ENCODE data around the gene KLKB1. TPM values are rescaled to one million over a fixed set of nuclear protein-coding genes. Genes with fewer than 3 reads are reported as not detected.

Gene KLKB1
- total RNA-seq, 1 experiment from 2014 or later = not detected

DNA sequence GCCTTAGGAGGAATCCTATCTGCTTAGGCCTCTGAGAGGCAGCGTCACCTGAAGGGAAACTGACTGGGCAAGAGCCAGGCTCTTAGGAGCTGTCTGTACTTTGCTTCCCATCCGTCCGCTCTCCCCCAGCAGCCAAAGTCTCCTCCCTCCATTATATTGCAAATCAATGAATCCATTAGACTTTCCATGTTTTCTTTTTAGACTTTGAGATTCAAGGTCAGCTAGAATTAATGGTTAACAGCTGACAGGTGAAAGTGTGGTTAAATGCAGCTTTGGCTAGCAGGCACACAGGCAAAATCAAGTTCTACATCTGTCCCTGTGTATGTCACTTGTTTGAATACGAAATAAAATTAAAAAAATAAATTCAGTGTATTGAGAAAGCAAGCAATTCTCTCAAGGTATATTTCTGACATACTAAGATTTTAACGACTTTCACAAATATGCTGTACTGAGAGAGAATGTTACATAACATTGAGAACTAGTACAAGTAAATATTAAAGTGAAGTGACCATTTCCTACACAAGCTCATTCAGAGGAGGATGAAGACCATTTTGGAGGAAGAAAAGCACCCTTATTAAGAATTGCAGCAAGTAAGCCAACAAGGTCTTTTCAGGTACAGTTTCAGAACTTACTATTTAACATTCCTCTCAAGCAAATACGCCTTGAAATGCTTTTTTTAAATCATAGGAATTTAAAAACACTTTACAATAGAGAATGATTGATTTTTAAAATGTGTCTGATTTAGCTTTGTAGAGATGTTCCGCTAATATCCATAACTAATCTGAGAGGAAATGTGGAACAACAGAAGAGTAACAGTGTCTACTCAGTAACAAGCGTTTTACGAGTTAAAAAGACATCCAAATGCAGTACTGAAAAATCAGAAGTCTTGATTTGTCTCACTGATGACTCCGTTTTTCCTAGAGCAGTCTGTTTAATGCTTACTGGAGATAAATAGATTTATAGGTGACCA lies 38.7 kb downstream of the KLKB1 start, which contains the start of gene F11:
Gene F11 (plus strand): TSS at position 507 of the 970 bp plus-strand sequence. CDS start 948 bp downstream, outside the sequence.
- ChIA-PET CTCF (no interaction called here), POLR2A (no interaction called here)
- Histone ChIP-seq H3K9me3 (no peaks in the 10 kb centered on the region), H3K4me1 (no peaks in the 10 kb centered on the region), H3K27me3 (replicated peaks; ENCODE audit: control insufficient read depth, insufficient read depth, low read length) (no peaks in the 10 kb centered on the region), H3K36me3 (ENCODE audit: control insufficient read depth, insufficient read depth, low read length) (no peaks in the 10 kb centered on the region), H3K4me3 (ENCODE audit: low read depth, low read length) (no peak within 1 kb of the TSS)
- H3K36me3 Mint-ChIP-seq (ENCODE audit: insufficient read depth, unreplicated experiment) = no peaks in the 10 kb centered on the region
- H3K9me3 Mint-ChIP-seq (ENCODE audit: unreplicated experiment) = no peaks in the 10 kb centered on the region
- no peak for DNase-seq
- BruUV-seq (replicated peaks) = no TSS peak
- H3K27me3 Mint-ChIP-seq (ENCODE audit: insufficient read depth, unreplicated experiment) = peaks cover 11% of the 10 kb centered on the region
- no peak within 1 kb of the TSS for H3K4me3 Mint-ChIP-seq (ENCODE audit: unreplicated experiment)
- intact Hi-C loops (cut with micrococcal nuclease; ENCODE audit: unreplicated experiment) = no loop called here
- no peaks in the 10 kb centered on the region for H3K4me1 Mint-ChIP-seq (ENCODE audit: low read depth, unreplicated experiment)
- TF ChIP-seq, protein P1, sequence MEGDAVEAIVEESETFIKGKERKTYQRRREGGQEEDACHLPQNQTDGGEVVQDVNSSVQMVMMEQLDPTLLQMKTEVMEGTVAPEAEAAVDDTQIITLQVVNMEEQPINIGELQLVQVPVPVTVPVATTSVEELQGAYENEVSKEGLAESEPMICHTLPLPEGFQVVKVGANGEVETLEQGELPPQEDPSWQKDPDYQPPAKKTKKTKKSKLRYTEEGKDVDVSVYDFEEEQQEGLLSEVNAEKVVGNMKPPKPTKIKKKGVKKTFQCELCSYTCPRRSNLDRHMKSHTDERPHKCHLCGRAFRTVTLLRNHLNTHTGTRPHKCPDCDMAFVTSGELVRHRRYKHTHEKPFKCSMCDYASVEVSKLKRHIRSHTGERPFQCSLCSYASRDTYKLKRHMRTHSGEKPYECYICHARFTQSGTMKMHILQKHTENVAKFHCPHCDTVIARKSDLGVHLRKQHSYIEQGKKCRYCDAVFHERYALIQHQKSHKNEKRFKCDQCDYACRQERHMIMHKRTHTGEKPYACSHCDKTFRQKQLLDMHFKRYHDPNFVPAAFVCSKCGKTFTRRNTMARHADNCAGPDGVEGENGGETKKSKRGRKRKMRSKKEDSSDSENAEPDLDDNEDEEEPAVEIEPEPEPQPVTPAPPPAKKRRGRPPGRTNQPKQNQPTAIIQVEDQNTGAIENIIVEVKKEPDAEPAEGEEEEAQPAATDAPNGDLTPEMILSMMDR (IDR thresholded peaks at IDR 0.05; ENCODE audit: insufficient read depth in 1 of 2, low read depth in 1 of 2, low read length in 1 of 2, severe bottlenecking in 1 of 2, unreplicated experiment in 1 of 2) = no peak
- no peak within 1 kb of the TSS for H3K27ac Mint-ChIP-seq (ENCODE audit: unreplicated experiment)

DNA sequence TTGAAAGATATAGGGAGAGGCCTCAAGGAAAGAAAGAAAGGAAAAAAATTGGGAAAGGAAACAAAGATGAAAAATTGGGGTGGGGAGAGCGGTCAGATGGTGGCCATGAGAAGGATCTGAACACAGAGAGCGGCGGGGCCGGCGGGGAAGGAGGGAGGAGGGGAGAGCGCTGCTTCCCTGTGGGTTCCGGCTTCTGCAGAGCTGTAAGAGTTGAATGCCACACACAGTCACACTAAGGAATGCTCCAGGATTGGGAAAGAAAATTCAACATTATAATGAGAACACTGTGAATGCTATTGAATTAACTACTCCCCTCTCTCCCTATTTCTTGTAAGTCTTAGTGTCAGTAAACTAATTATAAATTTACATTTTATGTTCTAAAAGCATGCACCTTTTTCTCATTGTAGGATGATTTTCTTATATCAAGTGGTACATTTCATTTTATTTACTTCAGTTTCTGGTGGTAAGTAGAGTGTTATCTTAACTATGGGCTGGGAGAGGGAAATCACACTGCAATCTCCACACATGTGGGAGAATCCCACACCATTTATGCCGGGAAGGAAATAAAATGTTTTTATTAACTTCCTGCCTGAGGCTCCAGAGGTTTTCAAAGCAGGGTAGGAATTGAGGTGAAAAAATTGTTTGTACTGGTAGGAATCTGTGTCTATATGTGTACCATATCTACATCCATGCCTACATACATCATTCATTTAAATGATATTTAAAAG lies 39.6 kb downstream of the KLKB1 start:
- no TSS peak for BruUV-seq (replicated peaks)
- intact Hi-C loops (cut with micrococcal nuclease; ENCODE audit: unreplicated experiment) = no loop called here
- H3K27me3 ChIP-seq (replicated peaks; ENCODE audit: control insufficient read depth, insufficient read depth, low read length) = no peaks in the 10 kb centered on the region
- Mint-ChIP-seq H3K4me1 (ENCODE audit: low read depth, unreplicated experiment) (no peaks in the 10 kb centered on the region), H3K36me3 (ENCODE audit: insufficient read depth, unreplicated experiment) (no peaks in the 10 kb centered on the region), H3K27ac (ENCODE audit: unreplicated experiment) (no peak overlapping the region), H3K27me3 (ENCODE audit: insufficient read depth, unreplicated experiment) (peaks cover 11% of the 10 kb centered on the region), H3K4me3 (ENCODE audit: unreplicated experiment) (no peak overlapping the region), H3K9me3 (ENCODE audit: unreplicated experiment) (no peaks in the 10 kb centered on the region)
- CTCF ChIA-PET = no interaction called here
- no peaks in the 10 kb centered on the region for H3K4me1 ChIP-seq
- TF ChIP-seq, protein P1 (IDR thresholded peaks at IDR 0.05; ENCODE audit: insufficient read depth in 1 of 2, low read depth in 1 of 2, low read length in 1 of 2, severe bottlenecking in 1 of 2, unreplicated experiment in 1 of 2) = no peak
- H3K4me3 ChIP-seq (ENCODE audit: low read depth, low read length) = no peak overlapping the region
- no peaks in the 10 kb centered on the region for H3K36me3 ChIP-seq (ENCODE audit: control insufficient read depth, insufficient read depth, low read length)
- no peaks in the 10 kb centered on the region for H3K9me3 ChIP-seq
- no peak for DNase-seq
- POLR2A ChIA-PET = no interaction called here

DNA sequence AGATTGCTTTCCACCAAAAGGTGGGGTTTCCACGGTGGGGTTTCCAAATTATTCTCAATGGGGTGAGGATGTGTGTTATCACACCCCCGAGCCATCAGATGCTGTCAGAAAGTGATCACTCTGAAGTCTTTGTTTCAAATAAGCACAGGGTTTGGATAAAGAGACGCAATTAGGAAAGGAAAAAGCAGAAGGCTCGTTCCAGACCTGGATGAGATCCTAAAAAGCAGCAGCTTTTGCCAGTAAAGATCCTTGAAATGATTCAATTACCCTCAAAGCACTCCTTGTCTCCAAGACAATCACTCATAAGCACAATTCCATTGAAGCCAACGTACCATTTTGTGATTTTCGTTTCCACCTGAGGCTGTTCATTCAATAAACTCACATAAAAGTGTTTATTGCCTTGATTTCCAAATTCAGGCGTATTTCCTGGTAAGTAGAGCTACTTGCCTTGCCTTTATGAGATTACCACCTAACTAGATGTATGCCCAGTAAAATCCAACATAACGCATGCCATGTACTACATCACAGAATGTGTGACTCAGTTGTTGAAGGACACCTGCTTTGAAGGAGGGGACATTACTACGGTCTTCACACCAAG lies 43.9 kb downstream of the KLKB1 start:
- no peaks in the 10 kb centered on the region for H3K4me1 ChIP-seq
- H3K9me3 ChIP-seq = no peaks in the 10 kb centered on the region
- H3K9me3 Mint-ChIP-seq (ENCODE audit: unreplicated experiment) = no peaks in the 10 kb centered on the region
- no peaks in the 10 kb centered on the region for H3K27me3 ChIP-seq (replicated peaks; ENCODE audit: control insufficient read depth, insufficient read depth, low read length)
- BruUV-seq (replicated peaks) = no TSS peak
- DNase-seq = no peak
- H3K36me3 ChIP-seq (ENCODE audit: control insufficient read depth, insufficient read depth, low read length) = no peaks in the 10 kb centered on the region
- intact Hi-C loops (cut with micrococcal nuclease; ENCODE audit: unreplicated experiment) = no loop called here
- TF ChIP-seq, protein P1 (IDR thresholded peaks at IDR 0.05; ENCODE audit: insufficient read depth in 1 of 2, low read depth in 1 of 2, low read length in 1 of 2, severe bottlenecking in 1 of 2, unreplicated experiment in 1 of 2) = no peak
- peaks cover 24% of the 10 kb centered on the region for H3K27me3 Mint-ChIP-seq (ENCODE audit: insufficient read depth, unreplicated experiment)
- no peaks in the 10 kb centered on the region for H3K36me3 Mint-ChIP-seq (ENCODE audit: insufficient read depth, unreplicated experiment)
- H3K4me3 Mint-ChIP-seq (ENCODE audit: unreplicated experiment) = no peak overlapping the region
- no peak overlapping the region for H3K4me3 ChIP-seq (ENCODE audit: low read depth, low read length)
- POLR2A ChIA-PET = no interaction called here
- H3K27ac Mint-ChIP-seq (ENCODE audit: unreplicated experiment) = no peak overlapping the region
- H3K4me1 Mint-ChIP-seq (ENCODE audit: low read depth, unreplicated experiment) = no peaks in the 10 kb centered on the region
- CTCF ChIA-PET = no interaction called here

All from Caco-2 (cell line).